Stimulated activated naive CD8-positive, alpha-beta T cell treated with anti-CD3 and anti-CD28 coated beads, Interleukin-15, amount 100 ng/mL, for 72 hours (primary cell): ENCODE results near the gene DDRGK1.
A peak's percentile ranks its signal among the peaks of the same experiment; 100 is the strongest.
"Not testable (repeated sequence)": the region's sequence is repeated elsewhere in the genome, so short reads cannot be mapped to it uniquely, and the experiment has no call there.

Source experiments
- ATAC-seq: fragments of 150-1000 bp; cut with Tn5 transposase; 2 replicates; pipeline ENCODE4 v1.10.0; 2021; ENCODE audit warnings: mild to moderate bottlenecking, moderate library complexity
- DNase-seq, 2 donors: peaks; one replicate each; pipeline ENCODE4 v3.0.0; 2021 to 2022
- H3K27ac Mint-ChIP-seq, 2 donors: one replicate each; pipeline ENCODE4 v1.8.0; 2022; ENCODE audit warnings: mild to moderate bottlenecking in 2 of 2, mixed read lengths in 2 of 2, moderate library complexity in 2 of 2
- H3K27me3 Mint-ChIP-seq: one replicate; pipeline ENCODE4 v1.8.0; 2022; ENCODE audit warnings: mixed read lengths
- H3K4me1 Mint-ChIP-seq: one replicate; pipeline ENCODE4 v1.8.0; 2022; ENCODE audit warnings: mild to moderate bottlenecking, mixed read lengths
- H3K4me3 Mint-ChIP-seq, 2 donors: one replicate each; pipeline ENCODE4 v1.8.0; 2022; ENCODE audit warnings: mild to moderate bottlenecking in 2 of 2, mixed read lengths in 2 of 2, moderate library complexity in 1 of 2
- H3K9me3 Mint-ChIP-seq, 2 donors: one replicate each; pipeline ENCODE4 v1.8.0; 2022; ENCODE audit warnings: mixed read lengths in 2 of 2

DDRGK1 gene

DNA sequence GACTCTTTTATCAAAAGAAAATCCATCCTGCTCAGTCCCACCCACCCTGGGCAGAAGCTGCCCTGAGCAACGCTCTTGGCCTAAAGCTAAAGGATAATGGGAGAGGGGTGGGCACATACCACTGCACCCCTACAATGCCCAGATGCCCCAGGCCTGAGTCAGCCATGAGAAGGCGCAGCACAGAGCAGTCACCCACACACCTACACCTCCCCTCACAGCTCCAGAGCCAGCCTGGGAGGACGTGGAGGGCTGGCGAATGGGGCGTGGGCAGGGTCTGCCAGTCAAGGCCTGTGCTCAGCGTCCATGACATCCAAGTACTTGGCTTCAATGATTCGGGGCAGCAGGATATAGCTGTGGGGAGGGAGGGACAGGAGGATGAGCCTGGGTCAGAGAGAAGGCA, 23.0 kb upstream of the DDRGK1 start:
- Mint-ChIP-seq H3K27ac (peak overlapping the region in 1 of 2 donors; percentile 72), H3K27me3 (no peaks in the 10 kb centered on the region), H3K9me3 (no peaks in the 10 kb centered on the region), H3K4me3 (no peak overlapping the region), H3K4me1 (peaks cover 15% of the 10 kb centered on the region)
- ATAC-seq (peak; percentile 2), DNase-seq (no peak)

DNA sequence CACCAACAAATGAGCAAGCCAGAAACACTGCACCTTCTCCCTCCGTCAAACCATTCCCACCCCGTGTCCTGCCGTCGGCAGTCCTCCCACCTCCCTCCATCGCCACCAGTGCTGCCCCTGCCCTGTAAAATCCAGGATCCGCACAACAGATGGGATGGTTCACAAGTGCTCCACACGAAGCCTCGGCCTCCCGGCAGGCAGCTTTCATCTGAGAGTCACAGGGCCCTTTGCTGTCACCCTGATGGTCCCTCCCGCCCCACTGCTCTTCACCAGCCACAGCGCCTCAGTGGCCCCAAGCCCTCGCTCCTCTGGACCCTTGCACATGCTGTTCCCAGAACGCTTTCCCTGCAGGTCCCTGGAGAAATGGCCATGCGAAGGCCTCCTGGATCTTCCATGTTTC, 22.4 kb upstream of the DDRGK1 start:
- Mint-ChIP-seq H3K27me3 (no peaks in the 10 kb centered on the region), H3K4me1 (peaks cover 20% of the 10 kb centered on the region), H3K9me3 (no peaks in the 10 kb centered on the region), H3K4me3 (no peak overlapping the region), H3K27ac (peak overlapping the region in 1 of 2 donors; percentile 72)
- ATAC-seq: no peak
- DNase-seq: no peak

DNA sequence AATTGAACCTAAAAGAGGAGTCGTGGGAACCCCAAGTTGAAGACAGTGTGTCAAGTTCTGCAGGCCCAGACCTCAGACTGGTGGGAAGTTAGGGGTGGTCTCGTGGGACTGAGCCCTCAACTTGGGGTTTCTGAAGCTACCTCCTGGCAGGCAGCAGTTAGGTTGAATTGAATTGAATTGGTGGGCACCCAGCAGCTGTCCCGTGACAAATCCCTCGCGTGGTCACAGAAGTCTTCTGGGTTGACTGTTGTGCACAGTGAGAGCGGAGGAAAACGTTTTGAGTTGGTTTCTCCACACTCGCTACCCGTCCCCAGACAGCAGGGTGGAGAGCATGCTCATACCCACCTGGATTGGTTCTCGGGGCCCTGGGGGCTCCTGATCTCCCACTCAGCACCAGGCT, 21.6 kb upstream of the DDRGK1 start:
- H3K9me3 Mint-ChIP-seq: no peaks in the 10 kb centered on the region
- no peak overlapping the region for H3K4me3 Mint-ChIP-seq
- H3K27me3 Mint-ChIP-seq: no peaks in the 10 kb centered on the region
- peaks cover 28% of the 10 kb centered on the region for H3K4me1 Mint-ChIP-seq
- H3K27ac Mint-ChIP-seq: peak overlapping the region in 1 of 2 donors; percentile 6
- no peak for DNase-seq
- ATAC-seq: no peak

DNA sequence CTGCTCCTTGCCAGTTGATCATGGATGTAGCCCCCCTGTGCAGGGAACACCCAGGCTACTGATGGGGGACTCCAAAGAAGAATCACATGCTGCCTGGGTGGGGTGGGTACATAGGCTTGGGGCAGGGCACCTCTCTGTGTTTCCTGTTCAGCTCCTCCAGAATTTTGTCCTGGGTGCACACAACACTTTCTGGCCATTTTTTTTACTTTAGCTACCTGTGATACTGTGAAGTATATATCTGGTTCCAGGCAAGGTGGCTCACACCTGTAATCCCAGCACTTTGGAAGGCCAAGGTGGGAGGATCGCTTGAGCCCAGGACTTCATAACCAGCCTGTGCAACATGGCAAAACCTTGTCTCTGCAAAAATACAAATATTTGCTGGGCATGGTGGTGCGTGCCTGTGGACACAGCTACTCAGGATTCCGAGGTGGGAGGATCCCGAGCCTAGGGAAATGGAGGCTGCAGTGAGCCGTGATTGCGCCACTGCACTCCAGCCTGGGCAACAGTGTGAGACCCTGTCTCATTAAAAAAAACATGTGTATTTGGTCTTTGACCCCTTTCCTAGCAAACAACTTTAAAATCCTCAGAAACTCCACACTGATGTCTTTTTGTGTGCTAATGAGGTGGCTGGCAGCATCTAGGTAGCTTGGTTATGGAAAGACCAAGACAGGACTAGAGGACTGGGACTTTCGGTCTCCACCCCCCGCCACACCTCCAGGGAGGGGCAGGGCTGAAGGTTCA, 20.4 kb upstream of the DDRGK1 start:
- Mint-ChIP-seq H3K4me1 (peaks cover 32% of the 10 kb centered on the region), H3K9me3 (no peaks in the 10 kb centered on the region), H3K27me3 (no peaks in the 10 kb centered on the region), H3K27ac (peak overlapping the region in 1 of 2 donors; percentile 48), H3K4me3 (no peak overlapping the region)
- no peak for ATAC-seq
- no peak for DNase-seq

DNA sequence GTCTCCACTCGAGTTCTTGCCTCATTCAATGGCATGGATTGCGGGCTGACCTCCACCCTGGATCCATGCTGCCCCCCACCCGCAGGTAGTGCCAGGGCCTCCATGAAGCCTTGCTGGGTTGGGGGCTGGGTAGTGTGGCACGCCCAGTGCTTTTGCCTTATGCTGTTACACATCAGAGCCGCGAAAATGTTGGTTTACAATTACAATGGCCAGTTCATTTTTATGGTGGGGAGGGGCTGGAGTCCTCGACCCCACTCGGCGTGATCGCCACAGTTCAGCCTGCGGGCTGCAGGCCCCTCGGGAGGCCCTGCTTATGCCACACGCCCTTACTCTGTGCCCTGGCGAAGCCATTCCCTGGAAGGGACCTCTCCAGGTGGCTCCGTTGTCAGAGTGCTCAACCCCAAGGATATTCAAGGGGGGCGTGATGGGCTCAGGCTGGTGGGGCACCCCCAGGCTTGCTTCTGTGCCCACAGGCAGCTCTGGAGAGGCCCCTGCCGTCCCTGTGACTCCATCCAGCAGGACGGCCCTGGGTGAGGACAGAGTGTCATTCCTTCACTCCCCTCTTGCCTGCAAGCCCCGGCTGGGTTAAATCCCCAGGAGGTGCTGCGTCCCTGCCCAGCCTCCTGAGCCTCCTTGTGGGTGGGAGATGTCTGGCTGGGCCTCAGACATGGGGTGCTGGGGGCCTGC, 19.7 kb upstream of the DDRGK1 start:
- Mint-ChIP-seq H3K4me3 (no peak overlapping the region), H3K27me3 (no peaks in the 10 kb centered on the region), H3K27ac (peak overlapping the region in 1 of 2 donors; percentile 48), H3K4me1 (peaks cover 32% of the 10 kb centered on the region), H3K9me3 (no peaks in the 10 kb centered on the region)
- no peak for ATAC-seq
- no peak for DNase-seq

DNA sequence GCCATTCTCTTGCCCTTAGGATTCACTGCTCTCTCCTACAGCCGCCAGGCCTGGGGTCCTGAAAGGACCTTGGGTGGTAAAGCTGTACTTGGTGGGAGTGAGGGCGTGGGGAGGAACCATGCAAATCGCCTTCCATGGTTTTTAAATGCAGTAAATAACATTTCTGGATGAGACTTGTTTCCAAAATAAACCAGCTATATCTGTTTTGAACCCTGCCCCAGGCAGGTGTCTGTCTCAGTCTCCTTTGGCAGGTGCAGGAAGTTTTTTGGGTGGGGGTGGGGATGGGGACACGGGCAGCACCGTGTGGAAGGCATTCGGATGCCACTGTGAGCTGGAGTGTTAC, 19.1 kb upstream of the DDRGK1 start:
- no peak overlapping the region for H3K4me3 Mint-ChIP-seq
- H3K27ac Mint-ChIP-seq: peak overlapping the region in 1 of 2 donors; percentile 27
- DNase-seq (no peak), ATAC-seq (no peak)
- H3K9me3 Mint-ChIP-seq: no peaks in the 10 kb centered on the region
- no peaks in the 10 kb centered on the region for H3K27me3 Mint-ChIP-seq
- peaks cover 34% of the 10 kb centered on the region for H3K4me1 Mint-ChIP-seq

DNA sequence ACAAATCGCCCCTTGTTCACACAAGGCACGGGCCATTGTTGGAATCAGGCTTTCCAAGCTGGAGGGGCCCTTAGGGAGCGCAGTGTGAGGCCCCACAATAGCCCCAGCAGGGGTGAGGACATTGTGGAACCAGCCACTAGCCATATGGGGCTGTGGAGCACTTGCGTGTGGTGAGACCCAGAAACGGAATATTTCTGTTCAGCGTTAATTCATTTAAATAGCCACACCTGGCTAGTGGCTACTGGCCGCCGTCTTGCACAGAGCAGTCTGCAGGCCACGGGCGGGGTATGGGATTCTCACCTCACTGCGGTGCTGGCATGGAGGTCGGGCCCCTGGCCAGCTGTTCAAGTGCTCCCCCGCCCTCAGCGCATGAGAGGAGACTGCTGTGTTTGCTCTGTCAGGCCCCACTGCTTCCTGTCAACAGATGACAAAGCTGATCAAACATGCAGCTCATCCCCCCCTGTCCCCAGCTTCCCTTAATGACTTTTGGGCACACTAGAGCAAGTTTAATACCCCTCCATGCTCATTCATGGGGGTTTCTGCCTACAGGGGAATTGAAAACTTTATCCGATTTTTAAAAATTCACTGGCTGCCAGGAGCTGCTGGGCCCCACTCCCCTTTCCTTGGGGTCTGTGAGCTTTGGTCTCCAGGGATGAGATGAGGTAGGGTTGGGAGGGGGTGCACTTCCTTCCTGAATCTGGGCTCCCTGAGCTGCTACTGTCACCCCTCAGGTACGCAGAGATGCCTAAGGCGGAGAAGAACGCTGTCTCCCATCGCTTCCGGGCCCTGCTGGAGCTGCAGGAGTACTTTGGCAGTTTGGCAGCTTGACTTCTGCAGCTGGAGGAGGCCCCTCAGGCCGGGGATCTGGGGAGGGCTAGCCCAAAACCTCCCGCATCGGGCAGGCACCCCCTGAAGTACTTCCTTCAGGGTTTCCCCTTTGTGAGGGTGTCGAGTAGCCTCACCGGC, 18.4 kb upstream of the DDRGK1 start:
- H3K27me3 Mint-ChIP-seq: no peaks in the 10 kb centered on the region
- H3K4me1 Mint-ChIP-seq: peaks cover 39% of the 10 kb centered on the region
- ATAC-seq (peak; percentile 73), DNase-seq (peak; percentile 21 to 32)
- H3K4me3 Mint-ChIP-seq: peak overlapping the region in 1 of 2 donors; percentile 33
- no peaks in the 10 kb centered on the region for H3K9me3 Mint-ChIP-seq
- H3K27ac Mint-ChIP-seq: peak overlapping the region; percentile 83 to 86

DNA sequence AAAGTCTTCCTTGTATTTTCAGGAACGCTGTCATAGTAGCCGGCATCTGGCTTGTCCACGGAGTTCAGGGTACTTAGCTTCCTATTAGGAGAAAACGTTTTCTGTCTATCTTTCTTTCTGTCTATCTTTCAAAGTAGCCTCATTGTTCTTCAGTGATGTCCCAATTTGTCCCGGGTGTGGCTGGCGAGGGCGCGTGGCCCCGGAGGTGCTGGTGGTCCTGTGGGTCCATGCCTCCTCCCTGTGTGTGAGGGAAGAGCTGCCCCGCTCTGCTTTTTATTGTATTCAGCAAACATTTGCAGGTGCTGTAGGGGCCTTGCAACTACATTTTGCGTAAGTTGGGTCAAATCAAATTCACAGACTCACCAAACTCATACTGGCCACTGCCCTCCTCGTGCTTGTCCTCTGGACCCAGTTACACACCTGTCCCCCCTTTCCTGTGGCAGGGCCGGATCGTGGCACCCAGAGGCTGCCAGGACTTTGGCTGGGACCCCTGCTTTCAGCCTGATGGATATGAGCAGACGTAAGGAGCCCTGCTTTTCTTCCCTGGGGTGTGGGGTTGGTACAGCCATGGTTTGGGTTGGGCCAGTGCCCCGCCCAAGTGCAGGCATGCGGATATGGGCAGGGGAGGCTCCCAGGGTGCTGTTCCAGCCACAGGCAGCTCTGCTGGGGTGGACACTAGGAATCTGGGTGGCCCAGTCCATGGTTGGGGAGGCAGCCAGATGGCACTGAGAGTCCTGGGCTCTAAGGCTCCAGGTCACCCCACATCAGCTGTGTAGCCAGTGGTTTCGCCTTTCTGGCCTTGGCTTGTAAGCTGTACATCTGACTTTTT, 17.1 kb upstream of the DDRGK1 start:
- peaks cover 39% of the 10 kb centered on the region for H3K4me1 Mint-ChIP-seq
- H3K27me3 Mint-ChIP-seq: no peaks in the 10 kb centered on the region
- no peak for ATAC-seq
- no peak overlapping the region for H3K27ac Mint-ChIP-seq
- no peak for DNase-seq
- no peak overlapping the region for H3K4me3 Mint-ChIP-seq
- no peaks in the 10 kb centered on the region for H3K9me3 Mint-ChIP-seq

DNA sequence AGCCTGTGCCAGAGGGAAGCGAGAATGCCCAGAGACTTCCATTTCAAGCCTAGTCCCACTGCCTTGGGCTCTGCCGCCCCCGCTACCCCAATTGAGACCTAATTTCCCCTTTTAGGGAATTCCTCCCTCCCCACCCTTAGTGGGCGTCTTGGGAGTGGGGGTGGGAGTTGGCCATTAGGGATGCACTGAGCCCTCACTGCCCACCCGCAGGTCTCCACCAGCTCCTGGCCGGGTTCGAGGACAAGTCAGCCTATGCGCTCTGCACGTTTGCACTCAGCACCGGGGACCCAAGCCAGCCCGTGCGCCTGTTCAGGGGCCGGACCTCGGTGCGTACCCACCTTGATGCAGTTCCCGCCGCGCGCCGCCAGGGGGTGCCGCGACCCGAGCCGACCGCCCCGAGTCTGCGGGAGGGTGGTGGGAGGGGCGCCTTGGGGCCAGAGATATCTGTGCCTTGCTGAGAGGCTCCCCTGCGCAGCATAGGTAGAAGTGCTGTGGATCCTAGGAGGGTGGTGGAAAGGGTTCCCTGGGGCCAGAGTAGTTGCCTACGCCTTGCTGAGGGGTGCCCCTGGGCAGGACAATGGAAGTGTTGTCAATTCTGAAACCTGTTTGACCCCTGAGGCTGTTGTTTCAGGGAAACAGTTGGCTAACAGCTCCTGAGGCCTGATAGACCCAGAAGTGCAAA, 14.0 kb upstream of the DDRGK1 start:
- H3K9me3 Mint-ChIP-seq: no peaks in the 10 kb centered on the region
- no peaks in the 10 kb centered on the region for H3K27me3 Mint-ChIP-seq
- H3K27ac Mint-ChIP-seq: no peak overlapping the region
- peaks cover 33% of the 10 kb centered on the region for H3K4me1 Mint-ChIP-seq
- DNase-seq (peak; percentile 79 to 83), ATAC-seq (peak; percentile 89)
- no peak overlapping the region for H3K4me3 Mint-ChIP-seq

DNA sequence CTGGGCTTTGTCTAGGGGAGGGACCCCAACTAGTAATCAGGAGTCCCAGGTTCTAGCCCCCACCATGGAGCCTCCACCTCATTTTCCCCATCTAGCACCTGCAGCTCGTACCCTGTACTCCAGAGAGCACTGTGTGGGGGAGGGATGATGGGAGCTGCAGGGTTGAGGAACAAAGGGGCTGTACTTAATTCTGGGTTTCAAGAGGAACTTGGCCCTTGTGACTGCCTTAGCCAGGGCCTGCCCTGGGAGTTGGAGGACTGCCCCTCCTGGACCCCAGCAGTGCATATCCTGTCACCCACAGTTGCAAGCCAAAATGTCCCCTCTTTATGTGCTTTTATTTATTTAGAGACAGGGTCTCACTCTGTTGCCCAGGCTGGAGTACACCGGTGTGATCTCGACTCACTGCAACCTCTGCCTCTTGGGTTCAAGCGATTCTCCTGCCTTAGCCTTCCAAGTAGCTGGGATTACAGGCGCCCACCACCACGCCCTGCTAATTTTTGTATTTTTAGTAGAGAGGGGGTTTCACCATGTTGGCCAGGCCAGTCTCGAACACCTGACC, 11.0 kb upstream of the DDRGK1 start:
- not testable (repeated sequence) for H3K9me3 Mint-ChIP-seq, H3K27ac Mint-ChIP-seq, ATAC-seq, H3K4me3 Mint-ChIP-seq, H3K27me3 Mint-ChIP-seq, DNase-seq
- peaks cover 20% of the 10 kb centered on the region for H3K4me1 Mint-ChIP-seq

DNA sequence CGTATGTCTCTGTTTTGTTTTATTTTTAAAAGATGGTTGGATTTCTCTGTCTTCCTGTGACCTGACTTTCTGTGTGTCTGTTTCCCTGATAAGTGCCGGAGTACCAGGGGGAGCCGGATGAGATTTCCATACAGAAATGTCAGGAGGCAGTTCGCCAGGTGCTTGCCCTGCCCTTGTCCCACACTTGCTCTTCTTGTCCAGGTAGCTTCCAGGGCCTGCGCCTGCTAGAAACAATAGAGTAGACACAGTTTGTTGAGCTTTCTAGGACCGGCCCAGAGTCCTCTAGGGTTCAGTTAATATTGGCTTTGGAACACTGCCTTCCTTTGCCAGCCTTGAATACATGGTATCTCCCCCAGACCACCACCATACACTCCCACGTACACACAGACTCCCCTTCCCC, 8.7 kb upstream of the DDRGK1 start:
- no peak for ATAC-seq
- H3K4me3 Mint-ChIP-seq: no peak overlapping the region

DNA sequence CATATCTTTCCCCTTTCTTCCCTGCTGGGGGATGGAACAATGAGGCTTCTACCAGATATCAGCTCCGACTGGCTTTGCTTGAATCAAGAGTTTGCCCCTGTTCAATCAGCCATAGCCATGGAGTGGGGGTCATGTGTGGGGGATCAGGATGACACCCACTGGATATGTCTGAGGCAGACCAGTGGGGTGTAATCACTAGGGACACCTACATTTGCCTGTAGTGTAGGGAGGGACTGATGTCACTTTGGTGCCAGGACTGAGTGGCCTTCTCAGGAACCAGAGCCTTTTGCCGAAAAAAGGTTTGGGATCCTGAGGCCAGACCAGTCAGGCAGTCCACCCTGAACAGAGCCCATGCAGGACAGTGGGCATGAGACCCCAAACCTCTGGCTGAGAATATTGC, 5.9 kb upstream of the DDRGK1 start:
- no peaks in the 10 kb centered on the region for H3K9me3 Mint-ChIP-seq
- peaks cover 29% of the 10 kb centered on the region for H3K4me1 Mint-ChIP-seq
- ATAC-seq (no peak), DNase-seq (no peak)
- H3K4me3 Mint-ChIP-seq: peak overlapping the region; percentile 93 to 97
- H3K27me3 Mint-ChIP-seq: no peaks in the 10 kb centered on the region
- H3K27ac Mint-ChIP-seq: peak overlapping the region; percentile 97 to 100

More for the DNA sequence above, 8.7 kb upstream of the DDRGK1 start:
- H3K9me3 Mint-ChIP-seq: no peaks in the 10 kb centered on the region
- H3K4me1 Mint-ChIP-seq: peaks cover 22% of the 10 kb centered on the region
- H3K27me3 Mint-ChIP-seq: no peaks in the 10 kb centered on the region
- DNase-seq: no peak
- no peak overlapping the region for H3K27ac Mint-ChIP-seq

DNA sequence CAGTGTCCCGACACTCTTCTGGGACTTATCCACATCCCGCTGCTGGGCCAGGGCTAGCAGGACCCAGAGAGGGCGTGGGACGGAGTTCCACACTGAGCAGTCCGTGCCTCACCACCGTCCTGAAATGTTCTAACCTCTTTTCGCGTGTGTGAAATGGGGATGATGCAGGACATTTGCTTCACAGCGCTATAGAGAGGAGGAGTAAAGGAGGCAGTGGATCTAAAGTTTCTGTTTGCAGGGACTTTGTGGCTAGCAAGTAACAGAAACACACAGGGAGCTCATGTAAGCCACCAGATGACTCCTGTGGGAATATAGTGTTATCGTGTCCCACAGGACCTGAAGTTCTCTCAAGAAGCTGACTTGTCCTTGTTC, 5.5 kb upstream of the DDRGK1 start:
- Mint-ChIP-seq H3K4me3 (peak overlapping the region; percentile 93 to 97), H3K9me3 (no peaks in the 10 kb centered on the region), H3K27me3 (no peaks in the 10 kb centered on the region), H3K27ac (peak overlapping the region; percentile 97 to 100), H3K4me1 (peaks cover 32% of the 10 kb centered on the region)
- DNase-seq (no peak), ATAC-seq (peak; percentile 49)

DNA sequence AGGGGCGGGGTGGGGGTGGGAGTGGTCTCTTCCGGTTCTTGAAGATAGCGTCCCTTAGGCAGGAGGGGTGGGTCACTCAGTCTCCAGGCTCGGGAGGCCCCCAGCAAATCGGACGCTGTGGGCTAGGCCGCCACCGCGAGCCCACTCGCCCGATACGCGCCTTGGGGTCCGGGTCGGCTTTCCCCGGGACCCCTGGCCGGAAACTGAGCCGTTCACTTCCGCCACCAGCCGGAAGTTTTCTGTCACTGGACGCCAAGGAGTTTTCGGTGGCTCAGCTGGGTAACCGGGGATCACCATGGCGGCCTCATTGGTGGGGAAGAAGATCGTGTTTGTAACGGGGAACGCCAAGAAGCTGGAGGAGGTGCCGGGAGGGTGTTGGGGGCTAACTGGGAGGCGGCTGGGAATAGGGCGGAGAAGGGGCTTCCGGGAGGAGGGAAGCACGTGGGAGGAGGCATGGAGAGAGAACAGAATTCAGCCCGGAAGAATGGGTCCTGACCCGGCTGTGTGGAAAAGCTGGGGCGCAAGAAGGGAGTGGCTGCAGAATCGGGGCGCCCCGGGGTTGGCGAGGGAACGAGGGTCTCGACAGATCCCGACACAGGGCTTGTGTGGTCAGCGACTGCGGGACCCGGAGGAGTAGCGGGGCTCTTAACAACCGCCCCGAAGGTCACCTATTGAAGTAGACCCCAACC, 4.9 kb upstream of the DDRGK1 start, which contains the start of gene ITPA:
ITPA (plus strand) TSS at position 242 of the 689 bp plus-strand sequence; CDS start at position 296, 54 bp downstream.
- Mint-ChIP-seq H3K9me3 (no peaks in the 10 kb centered on the region), H3K27ac (peak within 1 kb of the TSS; percentile 97 to 100), H3K4me3 (peak within 1 kb of the TSS; percentile 93 to 97), H3K27me3 (no peaks in the 10 kb centered on the region), H3K4me1 (peaks cover 37% of the 10 kb centered on the region)
- ATAC-seq (peak; percentile 68), DNase-seq (peak; percentile 48 to 64)
